HG02981 (cell line): Measurements from ENCODE around the gene INHBC.
"Not testable (repeated sequence)": the region's sequence is repeated elsewhere in the genome, so short reads cannot be mapped to it uniquely, and the experiment has no call there.

Experiments
- ATAC-seq: cut with Tn5 transposase; IDR thresholded peaks from one replicate; pipeline ENCODE4 v1.9.1; 2021; ENCODE audit warnings: mild to moderate bottlenecking, moderate library complexity; ENCODE audit not compliant: unreplicated experiment

INHBC gene

DNA sequence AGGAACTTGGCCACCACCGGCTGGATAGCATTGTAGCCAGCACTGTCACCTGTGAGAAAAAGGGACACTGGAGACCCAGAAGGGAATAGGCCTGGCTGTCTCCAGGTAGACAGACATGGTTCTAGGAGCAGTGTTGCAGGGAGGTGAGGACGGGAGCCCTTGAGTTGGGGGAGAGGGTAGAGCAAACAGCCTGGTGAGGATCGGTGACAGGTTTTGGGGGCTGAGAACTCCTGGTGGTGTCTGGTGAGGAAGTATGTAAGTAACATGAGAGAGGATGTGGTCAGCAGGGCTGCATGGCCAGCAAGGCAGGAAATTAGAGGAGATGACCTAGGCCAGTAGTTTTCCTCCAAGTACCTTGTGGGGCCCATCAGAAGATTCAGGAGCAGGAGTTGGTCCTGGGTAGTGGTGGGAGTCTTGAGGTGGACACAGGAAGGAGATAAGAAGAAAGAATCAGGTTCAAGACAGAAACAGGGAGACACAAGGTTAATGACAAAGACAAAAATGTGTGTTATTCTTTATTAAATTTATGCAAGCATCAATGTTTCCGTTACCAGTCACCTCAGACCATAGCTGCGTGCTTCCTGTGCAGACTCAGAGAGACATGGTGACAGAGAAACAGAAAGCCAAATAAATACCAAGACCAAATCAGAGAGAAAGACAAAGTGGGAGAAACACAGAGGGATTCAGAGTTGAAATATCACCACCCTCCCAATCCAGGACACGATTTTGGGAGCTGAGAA lies 45.0 kb downstream of the INHBC start, which contains the start of gene ARHGAP9:
ARHGAP9 (minus strand) TSS at position 491 of the 740 bp plus-strand sequence; CDS start at position 31, 460 bp downstream.
- peak; percentile 42 for ATAC-seq

DNA sequence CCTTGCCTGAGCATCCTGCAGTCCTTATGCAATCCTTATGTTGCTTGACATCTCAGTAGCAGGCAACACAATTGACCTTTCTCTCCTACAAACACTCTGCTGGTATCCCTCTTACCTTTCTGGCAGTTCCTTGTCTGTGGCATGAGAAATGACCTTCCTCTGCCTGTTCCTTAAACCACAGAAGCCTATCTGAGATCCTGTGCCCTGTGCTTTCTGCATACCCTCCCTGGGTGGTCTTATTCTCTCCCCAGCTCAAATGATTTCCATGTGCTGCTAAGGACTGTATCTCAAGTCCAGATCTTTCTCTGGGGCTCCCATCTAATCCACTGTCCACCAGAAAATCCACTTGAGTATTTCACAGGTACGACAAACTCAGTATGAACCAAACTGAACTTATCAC lies 47.1 kb downstream of the INHBC start:
- no peak for ATAC-seq

DNA sequence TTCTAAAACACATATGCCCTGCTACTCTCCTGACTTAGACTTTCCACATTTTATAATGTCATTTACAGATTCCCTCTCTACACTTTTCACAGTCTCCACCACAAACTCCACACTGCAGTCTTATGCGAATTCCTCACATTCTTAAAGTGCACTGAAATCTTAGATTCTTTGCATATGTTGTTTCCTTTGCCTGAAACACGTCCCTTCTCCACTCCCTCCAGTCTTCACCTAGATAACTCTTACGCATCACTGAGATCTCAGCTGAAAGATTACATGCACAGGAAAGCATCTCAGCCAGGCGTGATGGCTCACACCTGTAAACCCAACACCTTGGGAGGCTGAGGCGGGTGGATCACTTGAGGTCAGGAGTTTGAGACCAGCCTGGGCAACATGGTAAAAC lies 48.9 kb downstream of the INHBC start:
- ATAC-seq: no peak

DNA sequence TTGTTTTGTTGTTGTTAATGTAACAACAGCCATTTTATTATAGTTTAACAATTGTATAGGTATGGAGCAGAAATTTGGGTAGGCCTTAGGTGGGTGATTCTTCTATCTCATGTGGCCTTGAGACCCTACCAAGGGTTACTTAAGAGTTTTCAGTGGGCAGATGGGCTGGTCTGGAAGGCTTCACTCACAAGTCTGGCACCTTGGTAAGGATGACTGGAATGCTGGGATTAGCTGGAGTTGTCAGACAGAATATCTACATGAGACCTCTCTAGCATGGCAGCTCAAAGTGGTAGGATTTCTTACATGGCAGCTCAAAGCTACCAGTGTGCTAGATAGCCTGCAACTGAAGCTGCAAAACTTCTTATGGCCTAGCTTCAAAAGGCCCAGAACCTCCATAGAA lies 51.1 kb downstream of the INHBC start:
- no peak for ATAC-seq

DNA sequence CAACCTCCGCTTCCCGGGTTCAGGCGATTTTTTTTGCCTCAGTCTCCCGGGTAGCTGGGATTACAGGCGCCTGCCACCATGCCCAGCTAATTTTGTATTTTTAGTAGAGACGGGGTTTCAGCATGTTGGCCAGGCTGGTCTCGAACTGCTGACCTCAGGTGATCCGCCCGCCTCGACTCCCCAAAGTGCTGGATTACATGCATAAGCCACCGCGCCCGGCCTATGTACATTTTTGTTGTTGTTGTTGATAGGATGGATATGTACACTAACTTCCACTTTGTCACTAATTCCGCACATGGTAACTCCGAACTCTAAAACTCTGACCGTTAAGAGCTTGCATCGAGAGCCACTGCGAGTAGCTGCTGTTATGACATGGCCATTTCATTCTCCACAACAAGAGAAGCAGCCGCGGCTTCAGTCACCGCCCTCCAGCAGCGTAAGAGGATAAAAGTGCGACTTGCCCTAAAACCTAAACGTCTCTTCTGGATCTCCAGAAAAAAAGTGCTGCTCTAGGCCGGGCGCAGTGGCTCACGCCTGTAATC lies 52.5 kb downstream of the INHBC start:
- ATAC-seq: no peak

DNA sequence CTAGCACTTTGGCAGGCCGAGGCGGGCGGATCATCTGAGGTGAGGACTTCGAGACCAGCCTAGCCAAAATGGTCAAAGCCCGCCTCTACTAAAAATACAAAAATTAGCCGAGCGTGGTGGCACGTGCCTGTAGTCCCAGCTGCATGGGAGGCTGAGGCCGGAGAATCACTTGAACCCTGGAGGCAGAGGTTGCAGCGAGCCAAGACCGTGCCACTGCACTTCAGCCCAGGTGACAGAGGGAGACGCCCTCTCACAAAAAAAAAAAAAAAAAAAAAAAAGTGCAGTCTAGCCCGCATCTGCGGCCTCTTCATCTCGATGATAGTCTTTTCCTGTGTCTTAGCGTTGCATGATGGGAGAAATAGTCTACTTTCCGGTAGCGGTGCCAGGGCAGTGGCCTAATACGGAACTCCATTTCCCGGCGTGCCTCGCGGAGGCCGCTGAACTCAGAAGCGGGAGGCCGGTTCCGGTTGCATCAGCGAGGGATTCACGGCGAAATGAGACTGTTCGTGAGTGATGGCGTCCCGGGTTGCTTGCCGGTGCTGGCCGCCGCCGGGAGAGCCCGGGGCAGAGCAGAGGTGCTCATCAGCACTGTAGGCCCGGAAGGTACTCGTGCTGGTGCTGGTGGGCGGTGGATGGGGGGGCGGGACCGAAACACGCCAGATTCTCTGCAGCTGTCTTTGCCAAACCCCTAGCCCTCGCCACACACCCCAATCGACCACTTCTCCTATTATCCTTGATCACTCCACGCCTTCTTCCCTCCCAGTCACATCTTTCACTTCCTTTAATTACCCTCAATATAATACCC lies 53.2 kb downstream of the INHBC start, which contains the start of gene MARS1:
MARS1 (plus strand) TSS at position 472 of the 805 bp plus-strand sequence; CDS start at position 495, 23 bp downstream.
- peak; percentile 94 for ATAC-seq

DNA sequence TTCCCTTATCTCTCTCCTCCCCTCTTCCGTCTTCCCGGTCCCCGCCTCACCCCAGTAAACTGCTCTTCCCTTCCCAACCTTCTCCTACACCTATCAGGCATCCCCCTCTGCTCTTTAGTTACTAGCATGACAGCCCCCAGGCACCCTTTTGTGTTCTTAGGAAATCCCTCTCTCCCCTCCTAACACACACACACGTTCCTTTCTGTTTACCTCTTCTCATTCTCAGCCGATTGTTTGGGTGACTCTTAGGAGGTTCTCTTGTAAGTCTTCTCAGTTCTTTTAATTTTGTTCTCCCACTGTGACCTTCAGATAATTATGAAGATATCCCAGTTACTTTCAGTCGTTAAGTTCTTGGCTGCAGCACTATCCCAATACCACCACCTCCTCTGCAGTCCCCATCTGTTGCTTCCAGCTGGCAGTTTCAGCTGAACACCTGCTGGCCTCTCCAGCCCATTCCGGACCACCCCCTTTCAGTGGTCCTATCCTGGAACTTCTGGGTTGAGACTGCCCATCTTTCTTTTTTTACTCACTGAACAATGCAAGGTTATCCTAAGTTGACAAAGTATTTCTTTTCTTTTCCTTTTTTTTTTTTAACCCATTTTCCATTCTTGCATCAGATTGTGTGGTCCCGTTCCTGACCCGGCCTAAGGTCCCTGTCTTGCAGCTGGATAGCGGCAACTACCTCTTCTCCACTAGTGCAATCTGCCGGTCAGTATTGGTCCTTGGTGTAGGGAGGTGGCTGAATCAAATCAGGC lies 54.0 kb downstream of the INHBC start:
- no peak for ATAC-seq

DNA sequence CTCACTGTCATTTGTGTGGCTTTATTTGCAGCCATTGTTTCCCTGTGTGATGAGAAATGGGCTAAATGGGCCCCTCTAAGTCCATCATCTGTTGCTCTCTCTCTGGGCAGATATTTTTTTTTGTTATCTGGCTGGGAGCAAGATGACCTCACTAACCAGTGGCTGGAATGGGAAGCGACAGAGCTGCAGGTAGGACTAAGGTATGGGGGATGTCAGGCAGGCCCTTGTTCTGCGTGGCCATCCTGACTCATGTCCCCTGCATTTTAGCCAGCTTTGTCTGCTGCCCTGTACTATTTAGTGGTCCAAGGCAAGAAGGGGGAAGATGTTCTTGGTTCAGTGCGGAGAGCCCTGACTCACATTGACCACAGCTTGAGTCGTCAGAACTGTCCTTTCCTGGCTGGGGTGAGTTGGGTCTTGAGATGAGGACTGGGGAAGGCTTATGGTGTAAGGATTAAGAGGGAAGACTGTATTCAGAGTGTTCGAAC lies 54.6 kb downstream of the INHBC start:
- ATAC-seq: no peak

DNA sequence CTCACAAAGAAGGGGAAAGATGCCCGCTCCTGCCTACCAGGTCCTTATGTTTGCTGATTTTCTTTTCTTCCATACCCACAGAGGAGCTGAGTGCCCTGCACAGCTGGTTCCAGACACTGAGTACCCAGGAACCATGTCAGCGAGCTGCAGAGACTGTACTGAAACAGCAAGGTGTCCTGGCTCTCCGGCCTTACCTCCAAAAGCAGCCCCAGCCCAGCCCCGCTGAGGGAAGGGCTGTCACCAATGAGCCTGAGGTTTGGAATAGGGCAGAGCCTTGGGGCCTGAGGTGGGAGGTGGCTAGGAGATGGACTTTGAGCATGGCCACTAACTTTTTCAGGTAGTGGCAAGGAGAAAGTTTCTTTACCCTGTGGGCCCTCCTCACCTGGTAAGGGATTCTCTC lies 55.5 kb downstream of the INHBC start:
- ATAC-seq: no peak

DNA sequence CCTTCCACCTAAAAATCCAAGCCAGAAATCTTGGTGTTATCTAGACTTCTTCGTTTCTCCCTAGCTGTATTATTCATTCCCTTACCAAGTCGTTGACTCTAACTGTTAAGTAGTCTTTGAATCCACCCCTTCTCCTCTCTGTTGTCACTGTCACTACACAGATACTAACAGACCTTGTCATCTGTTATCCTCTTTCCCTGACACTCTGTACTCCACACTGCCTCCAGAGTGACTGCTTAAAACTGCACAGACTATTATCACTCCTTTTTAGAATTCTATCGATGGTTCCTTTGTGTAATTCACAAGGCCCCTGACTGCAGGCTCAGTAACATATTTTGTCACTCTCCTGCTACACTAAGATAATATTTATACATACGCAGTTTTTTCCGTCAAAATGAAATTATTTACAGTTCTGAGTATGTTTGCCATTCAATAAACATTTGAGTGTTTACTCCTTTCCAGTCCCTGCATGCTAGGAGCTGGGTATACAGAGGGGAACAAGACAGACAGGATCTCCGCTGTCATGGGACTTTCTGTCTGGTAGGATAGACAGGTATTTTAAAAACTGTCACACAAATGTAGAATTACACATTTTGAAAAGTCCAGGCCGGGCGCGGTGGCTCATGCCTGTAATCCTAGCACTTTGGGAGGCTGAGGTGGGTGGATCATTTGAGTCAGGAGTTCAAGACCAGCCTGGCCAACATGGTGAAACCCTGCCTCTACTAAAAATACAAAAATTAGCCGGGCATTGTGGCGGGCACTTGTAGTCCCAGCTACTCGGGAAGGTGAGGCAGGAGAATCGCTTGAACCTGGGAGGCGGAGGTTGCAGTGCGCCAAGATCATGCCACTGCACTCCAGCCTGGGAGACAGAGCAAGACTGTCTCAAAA lies 57.1 kb downstream of the INHBC start:
- no peak for ATAC-seq

DNA sequence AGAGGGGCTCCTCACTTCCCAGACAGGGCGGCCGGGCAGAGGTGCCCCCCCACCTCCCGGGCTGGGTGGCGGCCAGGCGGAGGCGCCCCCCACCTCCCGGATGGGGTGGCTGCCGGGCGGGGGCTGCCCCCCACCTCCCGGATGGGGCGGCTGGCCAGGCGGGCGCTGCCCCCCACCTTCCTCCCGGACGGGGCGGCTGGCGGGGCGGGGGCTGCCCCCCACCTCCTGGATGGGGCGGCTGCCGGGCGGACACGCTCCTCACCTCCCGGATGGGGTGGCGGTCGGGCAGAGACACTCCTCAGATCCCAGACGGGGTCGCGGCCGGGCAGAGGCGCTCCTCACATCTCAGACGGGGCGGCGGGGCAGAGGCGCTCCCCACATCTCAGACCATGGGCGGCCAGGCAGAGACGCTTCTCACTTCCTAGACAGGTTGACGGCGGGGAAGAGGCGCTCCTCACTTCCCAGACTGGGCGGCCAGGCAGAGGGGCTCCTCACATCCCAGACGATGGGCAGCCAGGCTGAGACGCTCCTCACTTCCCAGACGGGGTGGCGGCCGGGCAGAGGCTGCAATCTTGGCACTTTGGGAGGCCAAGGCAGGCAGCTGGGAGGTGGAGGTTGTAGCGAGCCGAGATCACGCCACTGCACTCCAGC lies 60.6 kb downstream of the INHBC start:
- not testable (repeated sequence) for ATAC-seq

DNA sequence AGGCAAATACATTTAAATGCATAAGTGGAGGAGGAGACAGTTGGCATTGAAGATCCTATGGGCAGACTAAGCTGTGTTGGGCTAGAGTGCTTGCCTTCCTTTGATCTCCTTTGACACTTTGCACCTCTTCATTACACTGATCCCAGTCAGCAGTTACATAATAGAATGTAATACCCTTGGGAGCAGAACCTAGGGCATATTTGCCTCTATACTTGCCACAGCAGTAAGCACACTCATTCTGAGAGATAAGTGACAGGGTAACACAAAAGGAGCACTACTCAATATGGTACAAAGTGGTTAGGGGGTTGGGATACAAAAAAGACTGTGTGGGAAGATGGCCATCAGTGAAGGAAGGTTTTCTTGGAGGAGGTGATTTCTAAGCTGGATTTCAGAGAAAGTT lies 62.2 kb downstream of the INHBC start:
- no peak for ATAC-seq

DNA sequence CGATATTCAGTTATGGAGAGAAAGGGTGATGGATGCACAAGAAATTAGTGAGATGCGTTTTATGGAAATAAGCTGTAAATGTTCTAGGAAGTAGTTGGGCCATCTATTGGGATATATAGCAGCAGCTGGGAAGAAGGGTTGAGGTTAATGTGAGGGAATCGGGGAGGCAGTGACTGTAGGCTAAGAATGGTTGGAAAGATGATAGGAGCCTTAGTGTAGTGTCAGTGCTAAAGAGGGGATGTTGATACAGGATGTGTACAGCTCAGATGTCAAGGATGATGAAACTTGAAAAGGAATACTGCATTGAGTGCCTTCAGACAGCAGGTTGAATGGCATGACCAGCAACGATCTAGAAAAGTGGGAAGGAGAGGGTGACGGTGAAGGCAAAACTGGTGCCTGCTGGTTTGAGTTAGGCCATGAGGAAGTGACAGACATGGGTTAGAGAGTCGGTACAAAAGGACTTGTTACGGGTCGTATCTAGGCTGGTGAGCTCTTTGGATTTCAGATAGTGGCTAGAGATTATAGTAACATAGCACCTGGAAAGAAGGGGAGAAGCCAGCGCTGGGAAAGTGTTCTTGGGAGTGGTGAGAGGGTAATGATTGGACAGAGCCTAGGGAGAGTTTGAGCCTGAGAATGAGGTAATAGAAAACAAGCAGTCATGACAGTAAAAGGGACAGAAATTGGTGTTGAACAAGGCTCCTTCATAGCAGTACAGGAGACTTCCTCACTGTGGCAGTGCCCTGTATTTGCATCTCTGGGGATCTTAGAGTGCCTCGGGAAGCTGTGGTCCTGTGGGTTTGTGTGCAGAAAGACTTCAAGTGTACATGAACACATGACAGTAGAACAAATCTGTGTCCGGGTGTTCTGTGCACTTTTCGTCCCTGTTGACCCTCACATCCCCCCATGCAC lies 62.9 kb downstream of the INHBC start:
- no peak for ATAC-seq

DNA sequence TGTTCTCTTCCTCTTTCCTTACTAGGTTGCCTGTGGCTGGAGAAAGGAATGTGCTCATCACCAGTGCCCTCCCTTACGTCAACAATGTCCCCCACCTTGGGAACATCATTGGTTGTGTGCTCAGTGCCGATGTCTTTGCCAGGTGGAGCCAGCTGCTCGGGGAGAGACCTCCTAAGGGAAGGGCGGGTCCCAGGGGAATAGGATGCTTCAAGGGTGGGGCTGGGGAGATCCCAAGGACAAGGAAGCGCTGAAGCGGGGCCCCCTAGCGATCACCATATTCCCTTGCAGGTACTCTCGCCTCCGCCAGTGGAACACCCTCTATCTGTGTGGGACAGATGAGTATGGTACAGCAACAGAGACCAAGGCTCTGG lies 63.5 kb downstream of the INHBC start:
- no peak for ATAC-seq

DNA sequence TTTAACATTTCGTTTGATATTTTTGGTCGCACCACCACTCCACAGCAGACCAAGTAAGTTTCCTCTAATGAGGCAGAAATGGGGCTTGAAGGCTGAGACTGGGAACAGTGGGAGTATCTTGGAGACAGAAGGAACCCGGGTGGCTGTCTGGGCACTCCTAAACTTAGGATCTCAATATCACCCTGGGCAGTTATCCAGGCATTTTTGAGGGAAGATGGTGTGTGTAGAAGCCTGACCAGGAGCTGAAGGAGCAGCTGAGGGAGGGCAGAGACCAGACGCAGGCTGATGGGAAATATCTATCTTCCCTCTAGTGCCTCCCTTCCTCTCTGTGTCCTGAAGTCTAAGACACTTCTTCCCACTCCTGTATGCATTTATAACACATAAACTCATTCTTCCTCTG lies 64.0 kb downstream of the INHBC start:
- no peak for ATAC-seq

DNA sequence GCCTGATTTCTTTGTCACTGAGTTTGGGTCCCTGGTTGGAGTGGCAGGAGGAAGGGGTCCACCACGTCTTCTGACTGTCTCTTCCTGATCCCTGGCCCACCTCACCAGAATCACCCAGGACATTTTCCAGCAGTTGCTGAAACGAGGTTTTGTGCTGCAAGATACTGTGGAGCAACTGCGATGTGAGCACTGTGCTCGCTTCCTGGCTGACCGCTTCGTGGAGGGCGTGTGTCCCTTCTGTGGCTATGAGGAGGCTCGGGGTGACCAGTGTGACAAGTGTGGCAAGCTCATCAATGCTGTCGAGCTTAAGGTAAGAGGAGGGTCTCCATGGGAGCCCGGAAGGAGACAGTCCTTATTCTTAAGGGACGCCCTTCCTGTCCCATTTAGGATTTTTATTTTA lies 65.6 kb downstream of the INHBC start:
- no peak for ATAC-seq
